CD4-positive, alpha-beta memory T cell (primary cell): ENCODE measurements around the gene OGFOD1. TPM values are rescaled to one million over a fixed set of nuclear protein-coding genes. Genes with fewer than 3 reads are reported as not detected.
A peak's percentile ranks its signal among the peaks of the same experiment; 100 is the strongest.

Source experiments
- CTCF ChIA-PET: fragments of 350-600 bp; sonication (Branson Sonifier 250); formaldehyde crosslinking; loops from one replicate; lab custom pipeline; 2021; ENCODE audit warnings: inconsistent platforms; ENCODE audit not compliant: partially characterized antibody; lab: Charles Lee
- POLR2A ChIA-PET: fragments of 350-600 bp; sonication (Branson Sonifier 250); formaldehyde crosslinking; loops from one replicate; lab custom pipeline; 2021; ENCODE audit not compliant: partially characterized antibody; lab: Charles Lee
- DNase-seq, 5 donors: peaks; one replicate each; pipeline versions ENCODE4 v3.0.0 to v3.0.0-alpha.2; 2020 to 2022; ENCODE audit warnings: mixed read lengths in 1 of 5
- H3K27ac ChIP-seq: one replicate; pipeline ENCODE4 v1.7.0; 2013; ENCODE audit warnings: low read depth, low read length
- H3K27me3 ChIP-seq: 2 replicates; pipeline ENCODE4 v1.7.0; 2013; ENCODE audit warnings: mild to moderate bottlenecking, low read length, moderate library complexity; ENCODE audit not compliant: insufficient read depth
- H3K36me3 ChIP-seq: 2 replicates; pipeline ENCODE4 v1.7.0; 2013; ENCODE audit warnings: mild to moderate bottlenecking, low read length, moderate library complexity; ENCODE audit not compliant: insufficient read depth
- H3K4me1 ChIP-seq: 2 replicates; pipeline ENCODE4 v1.7.0; 2013; ENCODE audit warnings: mild to moderate bottlenecking, low read length, moderate library complexity; ENCODE audit not compliant: insufficient read depth
- H3K4me3 ChIP-seq, 2 donors: one replicate each; pipeline ENCODE4 v1.7.0; 2013; ENCODE audit warnings: low read length in 2 of 2, mild to moderate bottlenecking in 1 of 2
- H3K9me3 ChIP-seq, 2 donors: one replicate each; pipeline ENCODE4 v1.7.0; 2013; ENCODE audit warnings: low read length in 2 of 2, control low read depth in 1 of 2; ENCODE audit not compliant: control insufficient read depth in 1 of 2
- H3K27ac Mint-ChIP-seq, 7 donors: one replicate each; pipeline ENCODE4 v1.8.0; 2020 to 2021; ENCODE audit warnings: mixed read lengths in 7 of 7, mild to moderate bottlenecking in 6 of 7, inconsistent platforms in 3 of 7, moderate library complexity in 3 of 7
- H3K27me3 Mint-ChIP-seq, 2 donors: one replicate each; pipeline ENCODE4 v1.8.0; 2020 to 2021; ENCODE audit warnings: mixed read lengths in 2 of 2
- H3K36me3 Mint-ChIP-seq, 2 donors: one replicate each; pipeline ENCODE4 v1.8.0; 2020 to 2021; ENCODE audit warnings: mixed read lengths in 2 of 2, inconsistent platforms in 1 of 2, mild to moderate bottlenecking in 1 of 2
- H3K4me1 Mint-ChIP-seq, 4 donors: one replicate each; pipeline ENCODE4 v1.8.0; 2020 to 2021; ENCODE audit warnings: mixed read lengths in 4 of 4, mild to moderate bottlenecking in 1 of 4
- H3K4me3 Mint-ChIP-seq, 8 donors: one replicate each; pipeline ENCODE4 v1.8.0; 2020 to 2021; ENCODE audit warnings: mixed read lengths in 8 of 8, mild to moderate bottlenecking in 7 of 8, moderate library complexity in 6 of 8, inconsistent platforms in 3 of 8
- H3K9me3 Mint-ChIP-seq, 8 donors: one replicate each; pipeline ENCODE4 v1.8.0; 2020 to 2021; ENCODE audit warnings: mixed read lengths in 8 of 8, mild to moderate bottlenecking in 5 of 8, inconsistent platforms in 3 of 8, moderate library complexity in 1 of 8
- intact Hi-C: fragments of 100-400 bp; cut with micrococcal nuclease; formaldehyde crosslinking; loops from one replicate; pipeline ENCODE4 v1.15.1; 2023
- polyA plus RNA-seq, 2 donors: library from polyadenylated mRNA; unstranded; fragments of 300-500 nt; fragmentation: Illumina TruSeq; gene quantifications; one replicate each; pipeline ENCODE4 v1.2.3, GENCODE V29; 2021
- total RNA-seq, 2 experiments: library from RNA; stranded (reverse); gene quantifications; one replicate each; pipeline ENCODE4 v1.2.3, GENCODE V29; 2021

Gene OGFOD1
- total and polyA plus RNA-seq, 4 experiments from 2014 or later, result 42.7 to 151 (median 81.3) TPM

- DNase-seq, result no peak
- no peaks in the 10 kb centered on the region for H3K27me3 ChIP-seq
- Mint-ChIP-seq H3K27ac (peak overlapping the region in 3 of 7 donors; percentile 36 to 54 (median 37)), H3K27me3 (no peaks in the 10 kb centered on the region), H3K4me1 (peaks cover 0 to 4% (median 2%) of the 10 kb centered on the region in 4 donors), H3K4me3 (no peak overlapping the region), H3K9me3 (no peaks in the 10 kb centered on the region), H3K36me3 (peaks cover 61 to 89% of the 10 kb centered on the region in 2 donors)
- intact Hi-C loops, result no loop called here
- CTCF ChIA-PET, result no interaction called here
- H3K36me3 ChIP-seq, result peaks cover 75% of the 10 kb centered on the region
- no peak overlapping the region for H3K27ac ChIP-seq
- no peak overlapping the region for H3K4me3 ChIP-seq
- no peaks in the 10 kb centered on the region for H3K4me1 ChIP-seq
- H3K9me3 ChIP-seq, result no peaks in the 10 kb centered on the region
- POLR2A ChIA-PET, result interaction anchor here (0.9 kb wide), 1 partner anchor 18 kb away, joined by 4 read pairs; the partner anchor contains the start of genes NUDT21 and OGFOD1
Observed at GRCh38 chr16:56468800-56469199, 17.4 kb downstream of the OGFOD1 start.

GRCh38 chr16:56469748-56470147 is 18.4 kb downstream of the OGFOD1 start:
- no peaks in the 10 kb centered on the region for H3K27me3 ChIP-seq
- CTCF ChIA-PET, result no interaction called here
- Mint-ChIP-seq H3K27me3 (no peaks in the 10 kb centered on the region), H3K4me3 (no peak overlapping the region), H3K9me3 (no peaks in the 10 kb centered on the region), H3K36me3 (peaks cover 54 to 84% of the 10 kb centered on the region in 2 donors), H3K4me1 (peaks cover 0 to 3% (median 2%) of the 10 kb centered on the region in 4 donors), H3K27ac (no peak overlapping the region)
- intact Hi-C loops, result no loop called here
- H3K27ac ChIP-seq, result no peak overlapping the region
- H3K4me3 ChIP-seq, result no peak overlapping the region
- no peak for DNase-seq
- no peaks in the 10 kb centered on the region for H3K9me3 ChIP-seq
- POLR2A ChIA-PET, result no interaction called here
- H3K36me3 ChIP-seq, result peaks cover 73% of the 10 kb centered on the region
- H3K4me1 ChIP-seq, result no peaks in the 10 kb centered on the region

GRCh38 chr16:56470232-56470631 is 18.9 kb downstream of the OGFOD1 start:
- Mint-ChIP-seq H3K4me1 (peaks cover 0 to 3% (median 2%) of the 10 kb centered on the region in 4 donors), H3K27me3 (no peaks in the 10 kb centered on the region), H3K27ac (peak overlapping the region in 2 of 7 donors; percentile 0 to 31), H3K36me3 (peaks cover 54 to 85% of the 10 kb centered on the region in 2 donors), H3K9me3 (no peaks in the 10 kb centered on the region), H3K4me3 (no peak overlapping the region)
- Histone ChIP-seq H3K27me3 (no peaks in the 10 kb centered on the region), H3K36me3 (peaks cover 77% of the 10 kb centered on the region), H3K4me1 (no peaks in the 10 kb centered on the region), H3K27ac (no peak overlapping the region), H3K4me3 (no peak overlapping the region), H3K9me3 (no peaks in the 10 kb centered on the region)
- DNase-seq, result no peak
- POLR2A ChIA-PET, result no interaction called here
- intact Hi-C loops, result no loop called here
- CTCF ChIA-PET, result no interaction called here

- no peaks in the 10 kb centered on the region for H3K27me3 ChIP-seq
- ChIA-PET CTCF (no interaction called here), POLR2A (no interaction called here)
- intact Hi-C loops, result no loop called here
- H3K36me3 Mint-ChIP-seq, result peaks cover 54 to 85% of the 10 kb centered on the region in 2 donors
- no peak overlapping the region for H3K4me3 Mint-ChIP-seq
- H3K4me1 Mint-ChIP-seq, result peaks cover 0 to 3% (median under 1%) of the 10 kb centered on the region in 4 donors
- H3K27ac ChIP-seq, result no peak overlapping the region
- no peak overlapping the region for H3K4me3 ChIP-seq
- no peaks in the 10 kb centered on the region for H3K9me3 ChIP-seq
- no peaks in the 10 kb centered on the region for H3K9me3 Mint-ChIP-seq
- H3K27ac Mint-ChIP-seq, result peak overlapping the region in 2 of 7 donors; percentile 0 to 31
- peaks cover 77% of the 10 kb centered on the region for H3K36me3 ChIP-seq
- no peak for DNase-seq
- no peaks in the 10 kb centered on the region for H3K4me1 ChIP-seq
- H3K27me3 Mint-ChIP-seq, result no peaks in the 10 kb centered on the region
Observed at GRCh38 chr16:56470666-56471065, 19.3 kb downstream of the OGFOD1 start.

GRCh38 chr16:56475201-56475600 is 23.8 kb downstream of the OGFOD1 start:
- no peaks in the 10 kb centered on the region for H3K4me1 ChIP-seq
- no peaks in the 10 kb centered on the region for H3K9me3 ChIP-seq
- H3K36me3 ChIP-seq, result peaks cover 69% of the 10 kb centered on the region
- ChIA-PET POLR2A (no interaction called here), CTCF (no interaction called here)
- H3K4me1 Mint-ChIP-seq, result peaks cover 0 to 12% (median 4%) of the 10 kb centered on the region in 4 donors
- H3K27ac ChIP-seq, result no peak overlapping the region
- H3K9me3 Mint-ChIP-seq, result no peaks in the 10 kb centered on the region
- intact Hi-C loops, result no loop called here
- DNase-seq, result no peak
- no peaks in the 10 kb centered on the region for H3K27me3 Mint-ChIP-seq
- peaks cover 42 to 78% of the 10 kb centered on the region in 2 donors for H3K36me3 Mint-ChIP-seq
- H3K27me3 ChIP-seq, result no peaks in the 10 kb centered on the region
- no peak overlapping the region for H3K4me3 ChIP-seq
- H3K27ac Mint-ChIP-seq, result peak overlapping the region in 1 of 7 donors; percentile 29
- no peak overlapping the region for H3K4me3 Mint-ChIP-seq

GRCh38 chr16:56477096-56477878 is 25.9 kb downstream of the OGFOD1 start:
- Mint-ChIP-seq H3K27ac (peak overlapping the region in 5 of 7 donors; percentile 6 to 64 (median 38)), H3K4me3 (no peak overlapping the region), H3K27me3 (no peaks in the 10 kb centered on the region), H3K4me1 (peaks cover 0 to 11% (median 2%) of the 10 kb centered on the region in 4 donors), H3K9me3 (no peaks in the 10 kb centered on the region), H3K36me3 (peaks cover 37 to 72% of the 10 kb centered on the region in 2 donors)
- CTCF ChIA-PET, result no interaction called here
- Histone ChIP-seq H3K9me3 (no peaks in the 10 kb centered on the region), H3K4me3 (no peak overlapping the region), H3K4me1 (no peaks in the 10 kb centered on the region), H3K36me3 (peaks cover 49% of the 10 kb centered on the region), H3K27ac (no peak overlapping the region), H3K27me3 (no peaks in the 10 kb centered on the region)
- DNase-seq, result no peak
- intact Hi-C loops, result no loop called here
- POLR2A ChIA-PET, result no interaction called here

- H3K4me1 Mint-ChIP-seq, result peaks cover 0 to 11% (median 2%) of the 10 kb centered on the region in 4 donors
- peaks cover 36 to 73% of the 10 kb centered on the region in 2 donors for H3K36me3 Mint-ChIP-seq
- H3K27me3 Mint-ChIP-seq, result no peaks in the 10 kb centered on the region
- H3K27me3 ChIP-seq, result no peaks in the 10 kb centered on the region
- H3K36me3 ChIP-seq, result peaks cover 50% of the 10 kb centered on the region
- H3K4me3 ChIP-seq, result no peak overlapping the region
- H3K4me1 ChIP-seq, result no peaks in the 10 kb centered on the region
- peak overlapping the region in 3 of 7 donors; percentile 9 to 42 (median 25) for H3K27ac Mint-ChIP-seq
- intact Hi-C loops, result no loop called here
- H3K4me3 Mint-ChIP-seq, result no peak overlapping the region
- no peak overlapping the region for H3K27ac ChIP-seq
- no peaks in the 10 kb centered on the region for H3K9me3 Mint-ChIP-seq
- ChIA-PET CTCF (interaction anchor here (0.7 kb wide), 1 partner anchor 99 kb away, joined by 4 read pairs; no protein-coding TSS in a partner anchor), POLR2A (no interaction called here)
- no peaks in the 10 kb centered on the region for H3K9me3 ChIP-seq
- no peak for DNase-seq
Observed at GRCh38 chr16:56478281-56479049, 27.1 kb downstream of the OGFOD1 start.
